HG02759 (cell line): ENCODE results near the gene CNTNAP2.
A peak's percentile ranks its signal among the peaks of the same experiment; 100 is the strongest.

Experiments
- ATAC-seq: cut with Tn5 transposase; IDR thresholded peaks from one replicate; pipeline ENCODE4 v1.9.1; 2021; ENCODE audit warnings: mild to moderate bottlenecking, moderate library complexity; ENCODE audit not compliant: unreplicated experiment

The CNTNAP2 gene

DNA sequence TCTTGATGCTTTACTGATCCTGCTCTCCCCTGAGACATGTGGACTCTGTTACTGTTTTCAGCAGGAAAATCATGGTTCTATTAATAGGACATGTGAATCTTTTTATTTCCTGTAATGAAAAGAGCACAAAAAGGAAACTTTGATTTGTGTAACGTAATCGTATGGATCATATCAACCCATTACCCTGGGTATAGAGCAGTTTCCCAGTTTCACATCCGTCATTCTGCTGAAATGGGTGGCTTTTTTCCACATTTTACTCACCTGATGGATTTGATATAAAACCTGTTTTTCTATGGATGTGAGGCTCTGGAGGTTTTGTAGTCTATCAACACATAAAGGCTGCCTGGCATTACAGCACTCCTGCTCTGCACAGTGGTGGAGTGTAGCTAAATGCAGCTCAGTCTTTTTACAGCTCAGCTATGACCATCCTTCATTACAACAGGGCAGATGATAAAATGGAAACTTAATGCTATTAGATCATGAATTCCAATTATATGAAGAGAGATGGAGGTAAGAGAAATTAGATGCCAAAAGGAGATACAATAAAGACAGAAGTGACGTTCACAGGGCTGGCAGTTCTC, 1987.6 kb downstream of the CNTNAP2 start:
- ATAC-seq: no peak

- no peak for ATAC-seq
These were observed 1988.3 kb downstream of the CNTNAP2 start for GRCh38 chr7:148104924-148105323.

- no peak for ATAC-seq
These were observed 1989.3 kb downstream of the CNTNAP2 start for GRCh38 chr7:148105853-148106252.

DNA sequence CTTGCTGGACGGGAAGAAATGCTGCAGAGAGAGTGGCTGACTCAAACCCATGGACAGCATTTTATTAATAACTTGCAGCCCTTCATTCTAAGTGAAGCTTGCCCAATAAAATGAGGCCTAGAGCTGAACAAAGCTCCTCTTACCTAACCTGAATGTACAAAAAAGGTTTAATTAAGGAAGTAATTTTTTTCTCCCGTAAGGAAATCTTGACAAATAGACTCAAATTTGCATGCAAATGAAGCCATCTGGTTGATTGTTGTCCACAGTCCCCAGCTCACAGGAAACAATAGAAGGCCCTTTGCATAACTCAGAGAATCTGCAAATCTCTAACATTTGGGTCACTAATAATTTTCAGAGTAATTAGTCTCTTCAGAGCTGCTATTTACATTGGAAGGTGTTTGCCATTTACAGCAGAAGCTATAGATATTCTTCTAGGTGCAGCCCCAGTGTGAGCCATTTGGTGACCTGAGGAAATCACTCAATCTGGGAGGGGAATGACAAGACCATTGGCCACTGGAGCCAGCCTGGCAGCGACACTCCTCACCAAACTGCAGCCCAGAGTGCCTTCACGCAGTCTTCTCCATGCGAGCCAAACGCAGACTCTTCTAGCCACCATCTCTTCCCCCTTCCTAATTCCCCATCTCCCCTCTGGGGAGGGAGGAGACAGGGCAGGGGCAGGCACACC, 1991.0 kb downstream of the CNTNAP2 start:
- ATAC-seq: no peak

DNA sequence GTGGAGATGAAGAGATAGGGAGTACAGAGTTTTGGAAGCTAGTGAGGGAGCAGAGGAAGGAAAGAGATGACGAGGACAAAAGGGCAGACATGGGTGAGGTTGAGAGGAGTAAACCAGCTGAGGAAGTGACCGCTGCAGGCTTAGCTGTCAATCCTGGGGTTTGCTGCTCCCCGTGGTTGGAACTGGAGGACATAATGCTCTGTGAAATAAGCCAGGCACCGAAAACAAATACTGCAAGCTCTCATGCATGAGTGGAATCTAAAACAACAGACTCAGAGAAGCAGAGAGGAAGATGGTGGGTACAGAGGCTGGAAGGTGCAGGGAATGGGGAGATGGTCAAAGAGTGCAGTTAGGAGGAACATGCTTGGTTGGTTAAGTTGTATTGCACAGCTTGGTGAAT, 1991.8 kb downstream of the CNTNAP2 start:
- ATAC-seq: no peak

DNA sequence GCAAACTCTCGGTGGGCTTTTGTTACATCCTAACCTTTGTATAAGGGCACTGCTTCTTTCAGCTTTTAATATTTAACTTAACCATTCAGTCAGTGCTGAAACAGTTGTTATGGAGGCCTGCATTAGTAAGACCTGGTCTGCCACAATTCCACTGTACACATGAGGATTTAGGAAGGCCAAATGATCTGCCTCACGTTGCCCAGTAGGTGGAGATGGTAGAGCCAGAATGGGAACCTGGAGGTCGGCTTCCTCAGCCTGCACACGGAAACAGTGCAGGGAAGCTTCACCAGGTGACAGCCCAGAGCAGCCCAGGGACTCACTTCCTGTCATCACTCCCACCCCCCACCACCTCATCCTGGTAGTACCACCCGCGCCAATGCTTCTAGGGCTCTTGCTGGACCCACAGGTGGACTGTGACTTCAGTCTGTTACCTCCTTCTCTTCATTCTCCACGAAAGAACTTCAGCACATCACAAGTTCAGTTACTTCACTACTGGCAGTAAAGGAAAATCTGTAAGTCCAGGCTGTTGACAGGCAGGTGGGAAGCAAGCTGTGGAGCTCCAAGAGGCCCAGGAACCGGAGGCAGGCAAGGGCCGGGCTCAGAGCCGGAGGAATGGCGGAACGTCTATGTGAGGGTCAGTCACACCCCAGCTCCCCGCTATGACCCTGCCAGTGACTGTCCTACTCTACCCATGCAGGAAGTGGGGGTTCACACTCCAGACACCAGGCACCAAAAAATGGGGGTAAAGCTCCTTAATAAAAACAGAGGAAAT, 1993.7 kb downstream of the CNTNAP2 start:
- ATAC-seq: no peak

DNA sequence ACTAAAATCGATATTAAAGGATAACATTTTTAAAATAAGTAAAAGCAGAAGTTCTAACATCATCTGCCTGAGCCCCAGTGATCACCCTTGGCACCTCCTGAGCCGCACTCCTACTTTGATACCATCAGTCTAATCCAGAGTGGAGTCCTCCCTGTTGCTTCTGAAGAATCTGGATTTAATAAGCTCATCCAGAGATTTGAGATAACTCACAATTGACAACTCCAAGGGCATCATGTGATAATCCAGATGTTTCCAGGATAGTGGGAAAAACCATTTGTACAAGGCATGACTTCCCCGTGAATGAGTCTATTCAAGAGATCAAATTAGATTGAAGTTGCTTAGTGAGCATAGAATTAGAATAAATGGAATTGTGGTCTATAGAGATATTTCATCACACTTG, 1998.2 kb downstream of the CNTNAP2 start:
- no peak for ATAC-seq

GRCh38 chr7:148115308-148115707, 1998.7 kb downstream of the CNTNAP2 start:
- ATAC-seq: no peak

- ATAC-seq: no peak
These were observed 1999.6 kb downstream of the CNTNAP2 start for GRCh38 chr7:148116195-148116594.

- no peak for ATAC-seq
These were observed 2000.3 kb downstream of the CNTNAP2 start for GRCh38 chr7:148116829-148117403.

- ATAC-seq: no peak
These were observed 2001.8 kb downstream of the CNTNAP2 start for GRCh38 chr7:148118371-148118770.

- ATAC-seq: no peak
These were observed 2004.8 kb downstream of the CNTNAP2 start for GRCh38 chr7:148121401-148121800.

DNA sequence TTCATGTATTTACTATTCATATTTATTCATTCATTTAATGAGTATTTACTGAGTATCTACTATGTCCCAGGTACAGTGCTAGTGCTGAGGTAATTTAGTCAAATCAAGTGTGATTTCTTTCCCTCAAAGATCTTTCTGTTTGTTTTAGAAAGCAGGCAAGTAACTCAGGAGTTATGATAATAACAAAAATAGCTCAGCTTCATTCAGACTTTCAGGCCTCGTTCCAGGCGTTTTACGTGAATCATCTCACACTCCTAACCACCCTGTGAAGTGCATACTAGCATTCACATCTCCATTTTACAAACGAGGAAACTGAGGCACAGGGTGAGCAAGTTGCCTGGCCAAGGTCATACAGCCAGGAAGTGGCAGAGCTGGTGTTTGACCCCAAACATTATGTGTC, 2005.2 kb downstream of the CNTNAP2 start:
- no peak for ATAC-seq

GRCh38 chr7:148124477-148124876, 2007.9 kb downstream of the CNTNAP2 start:
- ATAC-seq: no peak

DNA sequence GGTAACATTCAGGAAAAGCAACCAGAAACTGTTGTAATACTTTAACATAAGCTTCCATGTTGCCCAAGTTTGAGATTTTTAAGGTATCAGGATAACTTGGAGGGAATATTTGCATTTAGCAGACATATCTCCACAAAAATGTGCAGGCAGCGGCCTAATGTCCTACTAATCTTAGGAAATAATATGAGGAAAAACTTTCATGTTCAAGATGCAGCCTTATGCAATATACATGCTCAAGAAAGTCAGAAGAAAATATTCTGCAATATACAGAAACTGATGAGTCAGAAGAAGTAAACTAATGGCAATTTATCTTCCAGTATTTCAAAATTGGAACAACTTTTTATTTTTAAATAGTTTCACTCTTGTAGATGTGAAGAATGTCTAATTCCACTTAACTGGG, 2010.8 kb downstream of the CNTNAP2 start:
- ATAC-seq: no peak

GRCh38 chr7:148129023-148129422, 2012.4 kb downstream of the CNTNAP2 start:
- no peak for ATAC-seq

DNA sequence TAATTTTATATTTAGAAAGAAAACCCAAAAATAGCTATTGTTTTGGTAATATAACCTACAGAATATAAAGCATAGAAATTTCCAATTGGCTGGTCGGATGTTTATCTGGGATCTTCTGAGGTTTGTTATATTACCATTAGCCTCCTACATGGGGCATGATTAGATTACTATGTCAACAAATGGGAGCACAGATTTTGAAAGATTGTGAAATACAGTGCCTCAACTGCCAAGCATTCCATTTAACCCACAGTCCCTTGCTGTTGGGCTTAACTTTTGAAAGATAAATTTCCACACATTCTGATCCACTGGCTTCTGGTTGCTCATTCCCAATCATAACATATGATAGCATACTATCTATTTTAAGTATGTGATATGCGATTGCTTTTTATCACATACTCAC, 2018.5 kb downstream of the CNTNAP2 start:
- ATAC-seq: no peak

DNA sequence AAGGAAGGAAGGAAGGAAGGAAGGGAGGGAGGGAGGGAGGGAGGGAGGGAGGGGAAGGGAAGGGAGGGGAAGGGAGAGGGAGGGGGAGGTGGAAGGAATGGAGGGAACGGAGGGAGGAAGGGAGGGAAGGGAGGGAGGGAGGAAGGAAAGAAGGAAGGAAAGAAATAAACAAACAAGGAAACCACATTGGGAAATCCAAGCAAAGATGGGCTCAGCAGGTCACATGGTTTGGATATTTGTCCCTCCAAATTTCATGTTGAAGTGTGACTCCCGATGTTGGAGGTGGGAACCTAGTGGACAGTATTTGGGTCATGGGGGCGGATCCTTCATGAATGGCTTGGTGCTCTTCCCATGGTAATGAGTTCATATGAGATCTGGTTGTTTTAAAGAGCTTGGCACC, 2019.4 kb downstream of the CNTNAP2 start:
- ATAC-seq: no peak

DNA sequence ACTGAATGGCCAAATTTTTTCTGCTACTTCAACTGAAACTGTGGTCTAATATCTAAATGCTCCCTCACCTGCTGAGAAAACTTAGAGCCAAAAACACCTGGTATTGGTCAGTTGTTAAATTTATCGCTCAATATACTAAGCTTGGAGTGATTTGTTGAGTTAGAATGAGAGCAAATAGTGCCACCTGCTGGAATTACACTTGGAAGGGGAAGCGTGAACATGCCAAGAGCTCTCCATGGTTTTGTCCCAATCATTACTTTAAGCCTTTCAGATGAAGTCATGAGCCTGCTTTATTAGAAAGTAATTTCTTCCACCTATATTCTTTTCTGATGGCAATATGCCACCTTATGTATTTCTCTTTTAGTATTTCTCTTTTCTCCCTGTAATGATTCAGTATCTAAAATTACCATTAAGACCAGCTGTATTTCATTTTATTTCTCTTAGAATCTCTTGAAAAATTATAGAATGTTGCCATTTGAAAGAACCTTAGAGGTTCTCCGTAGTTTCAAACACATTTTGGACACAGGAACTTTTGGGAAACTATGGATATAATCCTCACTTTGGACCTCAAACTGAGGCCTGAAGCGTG, 2026.2 kb downstream of the CNTNAP2 start:
- ATAC-seq: peak; percentile 52

DNA sequence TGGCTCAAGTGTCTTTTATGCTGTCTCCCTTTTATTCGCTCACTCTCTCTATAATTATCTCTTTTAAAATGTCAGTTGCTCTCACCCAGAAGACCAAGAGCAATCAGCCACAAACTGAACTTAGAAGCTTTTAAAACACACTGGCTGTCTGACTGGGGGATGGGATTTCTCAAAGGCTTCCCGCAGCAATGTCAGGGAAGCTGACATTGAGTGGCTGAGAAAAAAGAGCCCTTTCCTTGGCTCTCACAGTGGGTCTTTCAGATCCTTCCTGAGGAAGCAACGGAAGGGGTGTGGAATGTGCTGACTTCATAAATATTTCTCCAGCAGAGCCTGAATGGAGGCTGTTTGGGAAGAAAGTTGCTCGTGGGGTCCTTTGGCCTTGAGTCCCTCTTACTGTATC, 2028.2 kb downstream of the CNTNAP2 start:
- no peak for ATAC-seq

- ATAC-seq: no peak
These were observed 2029.7 kb downstream of the CNTNAP2 start for GRCh38 chr7:148146346-148146745.
